Uterus (tissue), 4 donors: Measurements from ENCODE around the gene CLMN. TPM values are rescaled to one million over a fixed set of nuclear protein-coding genes. Genes with fewer than 3 reads are reported as not detected.

Experiments used
- DNase-seq, 2 donors: peaks; one replicate each; pipeline ENCODE4 v3.0.0-alpha.2; 2019 to 2020
- H3K27ac ChIP-seq, 2 donors: fragments of 200-600 bp; sonication (generic); 1 replicate in 1 of 2; 2 replicates in 1 of 2; pipeline ENCODE4 v1.5.1; 2016 to 2018
- H3K27me3 ChIP-seq, 2 donors: fragments of 200-600 bp; sonication (generic); one replicate each; pipeline ENCODE4 v1.5.1; 2018 to 2019; ENCODE audit warnings: control low read depth in 1 of 2
- H3K36me3 ChIP-seq, 2 donors: fragments of 200-600 bp; sonication (generic); one replicate each; pipeline ENCODE4 v1.5.1; 2019; ENCODE audit warnings: control low read depth in 1 of 2
- H3K4me1 ChIP-seq, 2 donors: fragments of 200-600 bp; sonication (generic); one replicate each; pipeline ENCODE4 v1.5.1; 2018 to 2019; ENCODE audit warnings: control low read depth in 1 of 2
- H3K4me3 ChIP-seq, 2 donors: fragments of 200-600 bp; sonication (generic); 1 replicate in 1 of 2; 2 replicates in 1 of 2; pipeline ENCODE4 v1.5.1; 2018 to 2019; ENCODE audit warnings: mild to moderate bottlenecking in 1 of 2
- H3K9me3 ChIP-seq, 2 donors: fragments of 200-600 bp; sonication (generic); one replicate each; pipeline ENCODE4 v1.5.1; 2019; ENCODE audit warnings: control low read depth in 1 of 2
- POLR2A ChIP-seq, 2 donors: fragments of 450-650 bp; IDR thresholded peaks; one replicate each; pipeline ENCODE4 v1.6.1; 2016; ENCODE audit warnings: antibody characterized with exemption in 2 of 2, mild to moderate bottlenecking in 1 of 2, moderate library complexity in 1 of 2
- intact Hi-C: fragments of 100-400 bp; cut with DNase I; formaldehyde crosslinking; loops from one replicate; pipeline ENCODE4 v1.15.1; 2023; ENCODE audit warnings: low total_unique reads
- total RNA-seq, 4 donors: library from RNA; depleted of rRNA in 3 of 4; stranded (reverse); fragments of >200 nt in 3 of 4; gene quantifications; one replicate each; pipeline versions ENCODE4 v1.1.0 to v1.2.4, GENCODE V29; 2014 to 2023
- TF ChIP-seq, protein P1 (sequence below), 4 experiments: fragments of 200-600 bp in 2 of 4; fragments of 450-650 bp in 2 of 4; sonication (generic) in 2 of 4; IDR thresholded peaks; one replicate each; pipeline ENCODE4 v1.5.1; 2016 to 2019; ENCODE audit warnings: antibody characterized with exemption in 4 of 4, mild to moderate bottlenecking in 2 of 4, moderate library complexity in 1 of 4
- donor health status: DM: yes; HTN: yes; CAD: no.

CLMN gene
- total RNA-seq, 4 donors from 2014 or later = 5.0 to 55.0 (median 12.4) TPM

- TF ChIP-seq, protein P1, sequence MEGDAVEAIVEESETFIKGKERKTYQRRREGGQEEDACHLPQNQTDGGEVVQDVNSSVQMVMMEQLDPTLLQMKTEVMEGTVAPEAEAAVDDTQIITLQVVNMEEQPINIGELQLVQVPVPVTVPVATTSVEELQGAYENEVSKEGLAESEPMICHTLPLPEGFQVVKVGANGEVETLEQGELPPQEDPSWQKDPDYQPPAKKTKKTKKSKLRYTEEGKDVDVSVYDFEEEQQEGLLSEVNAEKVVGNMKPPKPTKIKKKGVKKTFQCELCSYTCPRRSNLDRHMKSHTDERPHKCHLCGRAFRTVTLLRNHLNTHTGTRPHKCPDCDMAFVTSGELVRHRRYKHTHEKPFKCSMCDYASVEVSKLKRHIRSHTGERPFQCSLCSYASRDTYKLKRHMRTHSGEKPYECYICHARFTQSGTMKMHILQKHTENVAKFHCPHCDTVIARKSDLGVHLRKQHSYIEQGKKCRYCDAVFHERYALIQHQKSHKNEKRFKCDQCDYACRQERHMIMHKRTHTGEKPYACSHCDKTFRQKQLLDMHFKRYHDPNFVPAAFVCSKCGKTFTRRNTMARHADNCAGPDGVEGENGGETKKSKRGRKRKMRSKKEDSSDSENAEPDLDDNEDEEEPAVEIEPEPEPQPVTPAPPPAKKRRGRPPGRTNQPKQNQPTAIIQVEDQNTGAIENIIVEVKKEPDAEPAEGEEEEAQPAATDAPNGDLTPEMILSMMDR (IDR thresholded peaks at IDR 0.05) = no peak
- no peak for TF ChIP-seq POLR2A (IDR thresholded peaks at IDR 0.05)
- Histone ChIP-seq H3K27me3 (no peaks in the 10 kb centered on the region), H3K4me3 (no peak overlapping the region), H3K9me3 (peaks cover 0 to 4% of the 10 kb centered on the region in 2 donors), H3K36me3 (no peaks in the 10 kb centered on the region), H3K27ac (no peak overlapping the region), H3K4me1 (no peaks in the 10 kb centered on the region)
- intact Hi-C loops = no loop called here
- DNase-seq = no peak
Measured at GRCh38 chr14:95349241-95349640, 29.5 kb upstream of the CLMN start.

GRCh38 chr14:95348395-95349080 lies 28.8 kb upstream of the CLMN start:
- Histone ChIP-seq H3K9me3 (no peaks in the 10 kb centered on the region), H3K27me3 (no peaks in the 10 kb centered on the region), H3K4me1 (no peaks in the 10 kb centered on the region), H3K36me3 (no peaks in the 10 kb centered on the region), H3K27ac (no peak overlapping the region), H3K4me3 (no peak overlapping the region)
- intact Hi-C loops = no loop called here
- no peak for DNase-seq
- TF ChIP-seq, protein P1 (IDR thresholded peaks at IDR 0.05) = no peak

DNA sequence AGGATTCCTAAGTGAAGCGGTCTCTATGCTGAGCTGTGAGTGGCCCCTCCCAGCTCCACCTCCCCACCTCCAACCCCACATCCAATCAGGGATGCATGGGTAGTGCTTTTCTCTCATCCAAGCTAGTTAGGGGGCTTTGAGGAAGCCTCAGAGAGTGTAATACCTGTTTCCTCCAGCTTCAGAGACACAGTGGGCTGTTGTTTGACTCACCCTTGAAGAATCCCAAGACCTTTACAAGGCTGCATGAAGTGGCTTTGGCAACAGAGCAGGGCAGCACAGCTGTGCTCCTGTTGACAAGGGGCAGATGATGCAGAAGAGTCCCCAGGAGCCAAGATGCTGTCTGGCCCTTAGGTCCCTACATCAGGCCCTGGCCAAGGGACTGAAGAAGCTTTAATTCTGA lies 27.1 kb upstream of the CLMN start:
- no peaks in the 10 kb centered on the region for H3K27me3 ChIP-seq
- H3K9me3 ChIP-seq = no peaks in the 10 kb centered on the region
- no peak overlapping the region for H3K4me3 ChIP-seq
- no peak overlapping the region for H3K27ac ChIP-seq
- H3K36me3 ChIP-seq = no peaks in the 10 kb centered on the region
- intact Hi-C loops = no loop called here
- TF ChIP-seq, protein P1 (IDR thresholded peaks at IDR 0.05) = no peak
- no peak for TF ChIP-seq POLR2A (IDR thresholded peaks at IDR 0.05)
- DNase-seq = no peak
- no peaks in the 10 kb centered on the region for H3K4me1 ChIP-seq

- Histone ChIP-seq H3K27me3 (no peaks in the 10 kb centered on the region), H3K27ac (no peak overlapping the region), H3K4me3 (no peak overlapping the region), H3K4me1 (no peaks in the 10 kb centered on the region), H3K36me3 (no peaks in the 10 kb centered on the region), H3K9me3 (no peaks in the 10 kb centered on the region)
- TF ChIP-seq, protein P1 (IDR thresholded peaks at IDR 0.05) = no peak
- TF ChIP-seq POLR2A (IDR thresholded peaks at IDR 0.05) = no peak
- DNase-seq = no peak
- intact Hi-C loops = no loop called here
Measured at GRCh38 chr14:95346266-95346665, 26.6 kb upstream of the CLMN start.

- H3K4me3 ChIP-seq = no peak overlapping the region
Measured at GRCh38 chr14:95345032-95345431, 25.3 kb upstream of the CLMN start.

More at GRCh38 chr14:95345032-95345431, 25.3 kb upstream of the CLMN start:
- Histone ChIP-seq H3K36me3 (no peaks in the 10 kb centered on the region), H3K4me1 (no peaks in the 10 kb centered on the region), H3K9me3 (no peaks in the 10 kb centered on the region), H3K27ac (no peak overlapping the region), H3K27me3 (no peaks in the 10 kb centered on the region)
- DNase-seq = no peak
- TF ChIP-seq, protein P1 (IDR thresholded peaks at IDR 0.05) = no peak
- no peak for TF ChIP-seq POLR2A (IDR thresholded peaks at IDR 0.05)
- intact Hi-C loops = no loop called here
